SKM-1 (cell line): ENCODE measurements around the gene GPC6.

Source experiments
- DNase-seq: peaks from one replicate; lab custom pipeline; 2025; ENCODE audit not compliant: unreplicated experiment; lab: John Stamatoyannopoulos, UW

Gene GPC6

DNA sequence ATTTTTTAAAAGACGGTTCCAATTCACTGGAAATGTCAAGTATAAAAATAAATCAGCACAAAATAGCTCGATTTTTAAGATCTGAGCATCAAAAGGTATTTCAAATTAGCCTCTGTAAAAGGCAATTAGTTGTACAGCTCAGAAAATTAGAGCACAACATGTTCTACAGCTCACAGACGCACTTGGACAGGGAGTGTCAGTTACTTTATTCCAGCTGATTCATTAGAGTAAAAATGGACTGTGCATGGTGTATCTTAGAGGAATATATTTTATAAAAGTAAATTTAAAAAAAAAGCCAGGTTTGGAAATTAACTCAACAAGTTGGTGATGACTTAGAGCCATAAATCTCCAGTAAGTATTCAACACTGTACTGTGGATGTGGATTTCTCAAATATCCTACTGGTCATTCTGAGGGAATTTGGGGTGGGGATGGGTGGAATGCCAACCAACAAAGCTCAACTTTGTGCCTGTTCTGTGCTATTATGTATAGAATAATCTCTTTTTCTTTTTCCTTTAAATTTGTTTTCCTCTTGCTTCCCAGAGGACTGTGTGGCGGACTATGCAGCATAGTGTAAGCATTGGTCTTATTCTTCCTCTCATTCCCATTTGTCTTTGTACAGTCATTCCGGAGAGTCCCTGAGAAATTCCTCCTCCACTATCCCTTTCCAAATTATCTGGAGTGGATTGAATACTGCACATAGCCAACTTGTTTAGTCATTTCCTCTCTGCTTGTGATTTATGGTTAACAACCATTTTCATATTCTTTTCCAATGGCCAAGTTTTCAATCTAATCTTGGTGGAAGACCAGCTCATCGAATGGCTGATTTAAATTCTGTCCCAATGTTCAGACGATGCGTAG is 1083.6 kb downstream of the GPC6 start:
- DNase-seq = no peak

DNA sequence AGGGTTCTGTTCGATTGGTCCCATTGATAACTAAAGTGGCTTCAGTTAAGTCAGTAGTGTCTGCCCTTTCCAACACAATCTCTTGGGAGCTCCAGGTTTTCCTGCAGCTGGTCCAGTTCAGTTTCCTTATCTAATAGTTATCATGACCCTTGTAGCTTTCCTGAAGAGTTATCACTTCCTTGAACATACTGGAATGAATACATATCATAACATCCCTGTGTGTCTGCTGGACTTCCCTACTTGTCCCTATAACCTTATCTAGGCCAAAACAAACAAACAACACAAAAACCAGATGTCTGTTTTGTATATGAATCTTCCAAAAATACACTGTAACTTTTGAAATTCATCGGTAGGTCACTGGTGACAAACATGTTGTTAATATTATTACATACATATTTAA is 1085.3 kb downstream of the GPC6 start:
- no peak for DNase-seq

DNA sequence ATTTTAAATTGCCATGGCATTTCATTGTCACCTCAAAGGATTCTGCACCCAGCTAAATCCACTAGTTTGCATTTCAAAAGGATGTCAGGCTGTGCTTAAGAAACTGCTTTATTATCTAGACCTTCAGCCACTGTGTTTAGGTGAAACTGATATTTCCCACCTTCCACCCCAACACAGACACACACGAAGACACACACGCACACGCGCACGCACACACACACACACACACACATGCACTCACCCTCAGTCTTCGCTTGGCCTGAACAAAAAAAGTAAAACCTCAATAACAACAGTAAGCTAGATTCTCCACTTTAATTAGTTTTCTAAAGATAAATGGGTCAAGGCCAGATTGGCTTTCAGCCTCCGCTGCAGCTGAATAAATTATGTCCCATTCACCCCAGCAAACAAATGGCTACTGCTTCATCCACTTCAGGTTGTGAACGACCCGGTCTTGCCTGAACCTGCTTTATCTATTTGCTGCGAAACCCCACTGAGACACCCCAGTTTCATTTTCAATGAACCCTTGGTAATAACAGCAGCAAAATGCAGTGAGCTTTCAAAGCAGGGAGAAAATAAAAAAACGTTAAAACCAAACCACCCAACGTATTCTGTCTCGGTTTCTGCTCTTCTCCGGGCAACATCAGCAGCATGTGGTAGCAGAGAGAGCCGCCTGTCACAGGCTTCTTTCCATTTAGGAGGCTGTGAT is 1086.1 kb downstream of the GPC6 start:
- DNase-seq = no peak

DNA sequence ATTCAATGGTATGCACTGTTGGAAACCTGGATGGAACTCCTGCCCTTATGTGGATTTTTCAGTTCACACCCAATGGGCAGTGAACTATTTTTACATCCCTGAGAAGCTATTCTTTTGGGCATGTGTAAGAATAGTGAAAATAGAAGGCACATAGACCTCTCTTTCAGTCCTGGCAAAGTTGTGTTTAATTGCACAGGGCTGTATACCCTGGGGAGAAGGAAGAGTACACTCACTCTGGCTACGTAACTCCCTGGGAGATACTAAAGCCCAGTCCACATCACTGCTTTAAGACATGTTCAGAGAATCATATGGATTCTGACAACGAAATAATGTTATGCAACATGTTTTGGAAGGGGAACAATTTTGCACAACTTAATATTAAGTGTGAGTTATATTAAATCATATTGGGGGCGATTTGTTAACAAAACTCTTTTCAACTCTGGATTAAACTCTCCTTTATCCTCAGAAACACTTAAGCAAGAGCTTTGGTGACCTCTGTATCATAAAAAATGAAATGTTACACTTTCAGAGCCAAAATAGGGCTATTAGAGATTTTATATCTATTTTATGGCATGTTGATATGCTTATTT is 1086.8 kb downstream of the GPC6 start:
- no peak for DNase-seq

DNA sequence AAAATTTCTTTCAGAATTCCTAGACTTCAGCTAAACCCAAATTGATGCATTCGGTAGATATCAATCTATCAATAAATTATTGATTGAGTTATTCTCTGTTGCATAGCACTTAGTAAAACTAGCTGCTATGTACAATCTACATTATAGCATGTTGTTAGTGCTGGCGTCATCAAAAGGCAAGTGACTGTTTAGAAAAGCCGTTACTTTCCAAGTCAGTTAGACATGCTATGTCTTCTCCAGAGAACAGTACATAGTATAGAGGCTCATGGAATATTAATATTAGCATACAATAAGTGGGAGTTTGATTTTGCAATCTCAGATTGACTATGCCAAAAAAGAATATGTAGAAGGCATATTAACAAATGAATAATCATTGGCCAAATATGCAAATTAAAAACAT is 1087.3 kb downstream of the GPC6 start:
- DNase-seq = no peak

DNA sequence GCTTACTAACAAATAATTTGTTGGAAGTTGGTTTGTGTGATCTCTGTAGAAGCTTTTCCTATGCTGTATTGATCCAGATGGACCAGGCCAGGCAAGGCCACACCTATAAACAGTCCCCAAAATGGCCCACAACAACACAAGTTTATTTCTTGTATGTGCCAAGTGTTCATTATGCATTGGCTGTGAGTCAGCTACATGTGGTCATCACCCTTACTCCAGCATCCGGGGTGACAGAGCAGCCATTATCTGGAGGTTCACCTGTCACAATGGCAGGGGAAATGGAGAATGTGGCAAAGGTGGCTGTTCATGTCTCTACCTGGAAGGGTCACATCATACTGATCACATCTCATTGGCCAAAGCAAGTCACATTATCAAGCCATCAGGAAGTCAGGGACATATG is 1088.6 kb downstream of the GPC6 start:
- DNase-seq = no peak

DNA sequence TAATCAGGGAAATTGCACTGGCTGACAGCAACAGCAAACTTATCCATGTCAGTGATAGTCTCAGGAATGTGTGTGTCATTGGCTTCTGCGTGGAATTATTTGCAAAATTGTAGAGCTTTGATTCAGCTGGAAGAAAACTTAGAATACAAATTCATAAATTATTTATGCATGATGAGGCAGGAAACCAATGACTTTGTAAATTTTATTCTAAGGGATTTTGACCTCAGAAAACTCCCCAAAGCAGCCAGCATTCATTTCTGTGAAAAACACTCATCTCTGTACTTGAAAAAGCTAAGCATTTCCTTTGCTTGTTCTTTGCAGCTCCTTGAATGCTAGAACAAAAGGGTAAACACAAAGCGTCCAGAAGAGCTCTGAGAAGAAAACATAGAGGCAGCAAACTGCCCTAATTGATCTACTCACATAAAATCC is 1090.5 kb downstream of the GPC6 start:
- DNase-seq = no peak

DNA sequence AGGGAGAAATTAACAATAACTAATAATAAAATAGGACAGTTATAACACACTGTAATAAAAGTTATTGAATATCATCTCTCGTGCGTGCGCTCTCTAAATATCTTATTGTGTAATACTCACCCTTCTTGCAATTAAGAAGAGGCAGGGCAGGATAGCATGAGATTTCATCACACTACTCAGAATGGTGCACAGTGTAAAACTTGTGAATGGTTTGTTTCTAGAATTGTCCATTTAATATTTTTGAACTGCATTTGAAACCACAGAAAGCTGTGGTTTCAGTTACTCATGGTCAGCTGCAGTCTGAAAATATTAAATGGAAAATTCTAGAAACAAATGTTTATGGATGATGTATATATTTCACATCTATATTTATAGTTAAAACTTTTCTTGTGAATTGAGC is 1091.8 kb downstream of the GPC6 start:
- DNase-seq = no peak

DNA sequence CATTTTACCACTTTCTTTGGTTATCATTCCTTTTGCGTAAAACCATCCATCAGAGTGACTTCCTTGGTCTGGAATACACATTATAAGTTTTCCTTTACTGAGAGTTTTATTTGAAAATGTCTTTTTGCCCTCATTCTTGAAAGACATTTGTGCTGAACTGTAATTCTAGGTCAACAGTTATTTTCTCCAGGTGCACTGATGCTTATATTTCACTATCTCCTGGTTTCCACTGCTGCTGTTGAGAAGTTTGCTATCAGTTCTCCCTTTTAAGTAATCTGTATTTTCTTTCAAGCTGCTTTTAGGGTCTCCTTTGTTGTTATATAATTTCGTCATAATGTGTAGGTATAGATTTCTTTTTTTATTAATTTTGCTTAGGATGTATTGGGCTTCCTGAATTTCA is 1092.9 kb downstream of the GPC6 start:
- no peak for DNase-seq

DNA sequence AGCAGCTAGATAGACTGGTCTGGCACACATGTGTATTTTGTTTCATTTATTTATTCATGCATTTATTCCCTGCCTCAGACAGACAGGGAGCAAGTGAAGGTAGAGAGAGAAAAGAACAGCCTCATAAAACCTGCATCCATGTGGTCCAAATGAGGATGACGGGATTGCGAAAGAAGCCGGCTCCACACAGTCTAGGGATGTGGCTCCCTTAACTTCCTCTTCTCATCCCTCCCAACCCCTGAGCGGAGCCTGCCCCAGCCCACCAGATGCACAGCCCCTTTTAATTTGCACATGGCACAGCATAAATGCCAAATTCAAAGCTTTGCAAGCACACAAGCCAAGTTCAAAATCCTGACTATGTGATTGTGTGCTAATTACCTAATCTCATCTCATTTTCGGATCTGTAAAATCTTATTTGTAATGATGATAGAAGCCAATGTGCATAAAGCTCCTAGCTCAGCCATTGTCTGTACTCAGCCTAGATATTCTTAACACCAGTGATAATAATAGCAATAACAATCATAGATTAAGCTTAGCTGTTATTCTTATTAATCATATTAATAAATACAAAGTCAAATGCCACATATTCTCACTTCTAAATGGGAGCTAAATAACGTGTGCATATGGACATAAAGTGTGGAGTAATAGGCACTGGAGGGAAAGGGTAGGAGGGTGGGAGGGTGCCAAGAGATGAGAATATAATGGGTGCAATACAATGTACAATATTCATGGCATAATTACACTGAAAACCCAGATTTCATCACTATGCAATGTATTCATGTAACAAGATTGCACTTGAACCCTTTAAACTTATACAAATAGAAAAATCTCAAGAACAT is 1096.5 kb downstream of the GPC6 start:
- peak; percentile 31 for DNase-seq

DNA sequence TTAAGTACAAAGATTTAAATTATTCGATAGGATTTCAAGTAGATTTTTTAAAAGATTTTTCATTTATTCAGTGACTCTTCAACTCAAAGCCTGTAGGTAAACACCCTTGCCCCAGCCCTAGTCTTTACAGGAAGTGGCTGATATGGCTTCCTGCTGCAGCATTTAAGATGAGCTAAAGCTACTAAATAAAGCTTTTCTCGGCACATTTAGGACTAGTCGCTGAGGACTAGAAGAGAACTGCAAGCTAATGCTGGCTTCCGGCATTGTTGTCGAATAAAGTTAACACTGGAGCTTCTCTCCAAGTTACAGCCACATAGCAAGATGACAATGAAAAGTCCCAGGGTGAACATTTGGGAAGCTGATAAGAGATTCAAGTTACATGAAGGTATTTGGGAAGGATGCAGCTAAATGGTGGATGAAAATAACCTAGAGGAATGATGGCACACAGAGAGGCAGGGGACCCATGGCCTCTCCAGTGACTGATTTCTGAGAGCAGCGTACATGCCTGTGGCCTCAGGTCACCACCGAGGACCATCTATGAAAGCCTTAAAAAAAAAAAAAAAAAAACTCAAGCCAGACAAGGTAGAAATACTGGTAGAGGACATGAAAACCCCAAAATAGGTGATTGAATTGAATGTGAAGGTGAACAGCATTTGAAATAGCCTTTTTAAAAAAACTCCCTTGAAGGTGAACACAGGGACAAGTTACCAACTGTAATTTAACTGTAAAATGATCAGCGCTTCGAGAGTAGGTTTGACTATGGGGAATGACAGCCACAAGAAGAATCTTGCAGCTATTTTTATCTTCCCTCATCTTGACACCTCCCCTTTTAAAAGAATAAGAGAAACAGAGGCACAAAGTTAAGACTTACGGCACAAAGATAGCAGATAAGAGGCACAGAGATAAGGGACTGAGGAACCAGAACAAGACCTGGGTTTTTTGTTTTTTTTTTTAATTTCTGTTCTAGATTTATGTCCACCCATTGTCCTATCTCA is 1097.5 kb downstream of the GPC6 start:
- DNase-seq = no peak

DNA sequence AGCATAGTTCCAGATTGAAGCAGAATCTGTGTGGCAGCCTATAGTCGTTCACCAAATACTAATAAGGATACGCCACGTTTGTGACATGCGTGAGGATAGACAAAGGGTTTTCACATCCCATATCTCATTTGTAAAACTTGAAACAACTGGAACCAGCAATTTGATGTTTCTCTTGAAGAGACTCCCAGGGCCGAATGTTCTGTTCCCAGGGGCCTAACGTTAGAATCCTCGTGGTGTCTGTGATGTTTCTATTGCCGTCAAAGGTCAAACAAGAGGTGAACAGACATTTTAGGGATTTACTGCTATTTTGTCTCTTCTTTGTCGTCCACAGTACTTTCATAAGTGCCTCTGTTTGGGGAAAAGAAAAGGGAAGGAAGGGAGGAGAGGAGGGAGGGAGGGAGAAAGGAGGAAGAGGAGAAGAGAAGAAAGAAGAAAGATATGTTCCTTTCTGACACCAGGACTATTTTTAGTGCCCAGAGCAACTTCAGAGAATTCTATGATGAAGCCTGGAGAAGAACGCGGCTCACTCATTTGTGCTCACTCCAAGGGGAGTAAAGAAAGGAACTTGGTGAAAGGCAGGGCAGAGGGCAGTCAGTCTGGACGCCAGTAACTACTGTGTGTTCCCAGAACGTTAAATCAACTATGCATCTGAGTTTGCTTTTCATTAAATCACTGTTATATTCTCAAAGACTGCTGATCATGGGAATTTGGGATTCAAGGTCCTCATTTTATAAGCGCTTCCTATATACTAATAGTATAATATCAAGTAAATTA is 1098.3 kb downstream of the GPC6 start:
- no peak for DNase-seq

DNA sequence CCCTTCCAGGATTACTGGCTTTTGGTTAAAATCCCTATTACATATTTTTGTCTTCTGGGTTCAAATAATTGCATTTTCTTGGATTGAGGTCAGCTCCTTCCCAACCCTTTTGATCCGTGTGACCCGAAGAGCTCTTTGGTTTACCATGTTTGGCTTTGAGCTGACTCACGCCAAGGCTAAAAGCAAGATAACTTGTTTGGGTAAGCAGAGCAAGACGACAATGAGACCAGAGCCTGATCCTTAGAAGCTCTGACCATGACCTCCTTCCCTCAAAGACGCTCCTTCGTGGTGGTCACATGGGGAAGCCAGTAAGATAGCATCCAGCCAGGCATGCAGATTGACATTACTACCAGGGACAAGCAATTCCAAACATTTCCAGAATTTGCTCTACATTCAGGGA is 1099.0 kb downstream of the GPC6 start:
- DNase-seq = no peak

DNA sequence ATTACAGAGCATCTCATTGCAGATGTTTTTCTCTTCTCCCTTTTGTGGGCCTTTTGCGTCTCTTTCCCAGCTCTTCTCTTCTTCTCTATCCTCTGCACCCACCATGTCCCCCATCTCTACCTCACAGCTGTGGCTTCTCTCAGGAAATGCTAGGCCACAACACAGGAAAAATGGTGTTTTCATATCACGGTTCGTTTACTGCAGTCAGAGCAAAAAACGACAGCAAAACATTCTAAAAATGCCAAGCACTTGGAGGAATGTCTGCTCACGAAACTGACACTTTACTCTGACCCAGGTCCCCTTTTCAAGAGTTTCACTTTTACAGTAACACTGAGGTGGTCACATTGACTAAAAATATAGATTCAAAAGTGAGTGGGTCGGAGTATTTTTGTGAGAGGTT is 1100.7 kb downstream of the GPC6 start:
- DNase-seq = no peak

DNA sequence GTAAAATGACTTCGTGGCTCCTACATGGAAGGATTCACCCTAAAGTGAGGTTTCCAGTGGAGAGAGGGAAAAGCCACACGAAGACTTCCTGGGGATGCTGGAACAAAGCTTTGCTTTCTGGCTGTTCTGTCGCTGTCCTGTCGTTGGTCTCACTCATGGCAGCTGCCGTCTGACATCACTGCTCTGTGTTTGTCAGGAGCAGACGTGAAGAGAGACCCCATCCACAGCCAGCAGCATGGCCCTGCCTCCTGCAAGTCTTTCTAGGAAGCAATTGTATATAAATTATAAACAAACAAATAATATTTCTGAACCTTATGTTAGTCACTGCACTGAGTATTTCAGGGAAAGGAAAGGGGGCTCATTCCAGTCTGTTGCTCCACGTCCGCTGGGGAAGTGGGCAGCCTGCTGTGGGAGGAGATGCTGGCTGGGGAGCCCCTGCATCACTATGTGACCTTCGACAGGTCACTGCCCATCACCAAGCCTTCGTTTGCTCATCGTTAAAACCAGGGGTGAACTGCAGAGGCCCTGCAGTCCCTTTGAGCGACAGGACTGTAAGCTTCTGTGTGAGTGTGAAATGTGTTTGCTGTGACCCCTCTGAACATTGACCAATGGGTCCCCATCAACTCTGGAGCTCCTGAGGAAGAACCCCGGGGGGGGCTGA is 1101.9 kb downstream of the GPC6 start:
- DNase-seq = no peak

DNA sequence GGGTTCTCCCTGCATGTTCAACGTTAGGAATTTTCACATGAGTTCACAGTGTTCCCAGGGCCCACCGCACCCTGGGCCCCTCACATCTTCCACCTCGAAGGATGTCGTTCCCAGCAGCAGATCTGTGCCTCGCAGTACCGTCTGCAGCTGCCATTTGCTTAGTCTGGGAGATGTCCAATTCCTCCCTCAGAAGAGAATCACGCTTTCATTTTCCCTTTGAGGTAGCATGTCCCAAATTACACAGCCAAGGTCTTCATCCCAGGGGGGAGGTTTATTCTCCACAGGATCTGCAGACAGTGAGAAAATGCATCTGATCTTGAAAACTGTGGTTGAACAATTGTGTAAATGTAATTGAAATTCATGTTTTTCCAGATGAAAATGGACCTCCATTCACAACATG is 1102.7 kb downstream of the GPC6 start:
- no peak for DNase-seq

DNA sequence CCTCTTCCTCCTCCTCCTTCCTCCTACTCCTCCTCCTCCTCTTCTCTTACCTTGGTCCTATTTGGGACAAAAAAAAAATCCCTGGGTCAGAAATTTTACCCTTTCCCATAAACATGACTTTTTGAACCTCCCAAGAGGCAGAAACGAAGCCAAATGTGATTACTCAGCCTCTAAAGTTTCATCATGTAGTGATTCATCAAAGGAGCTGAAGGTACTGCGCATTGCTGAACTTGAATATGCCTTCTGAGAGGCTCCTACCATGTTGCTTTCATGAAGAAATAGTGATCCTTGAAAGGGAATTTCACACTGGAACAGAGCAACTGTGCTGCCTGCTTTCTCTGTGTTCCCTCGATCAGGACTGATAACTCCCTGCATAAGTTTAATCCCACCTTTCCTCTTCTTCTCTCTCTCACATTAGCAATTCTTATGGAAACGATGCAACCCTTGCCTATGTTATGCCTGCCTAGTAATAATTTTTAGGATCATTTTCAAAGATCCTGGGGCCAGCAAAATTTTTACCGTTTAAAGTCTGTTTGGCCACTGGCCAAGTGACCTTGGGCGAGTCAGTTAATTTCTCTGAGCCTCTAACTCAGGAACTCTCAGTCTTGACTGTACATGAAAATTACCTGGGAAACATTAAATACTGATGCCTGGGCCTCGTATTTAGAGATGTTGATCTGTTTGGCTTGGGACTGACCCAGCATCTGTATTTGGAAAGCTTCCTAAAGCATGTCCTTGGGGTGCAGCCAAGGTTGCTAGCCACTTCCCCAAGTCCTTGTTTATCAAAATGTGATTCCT is 1103.3 kb downstream of the GPC6 start:
- no peak for DNase-seq

DNA sequence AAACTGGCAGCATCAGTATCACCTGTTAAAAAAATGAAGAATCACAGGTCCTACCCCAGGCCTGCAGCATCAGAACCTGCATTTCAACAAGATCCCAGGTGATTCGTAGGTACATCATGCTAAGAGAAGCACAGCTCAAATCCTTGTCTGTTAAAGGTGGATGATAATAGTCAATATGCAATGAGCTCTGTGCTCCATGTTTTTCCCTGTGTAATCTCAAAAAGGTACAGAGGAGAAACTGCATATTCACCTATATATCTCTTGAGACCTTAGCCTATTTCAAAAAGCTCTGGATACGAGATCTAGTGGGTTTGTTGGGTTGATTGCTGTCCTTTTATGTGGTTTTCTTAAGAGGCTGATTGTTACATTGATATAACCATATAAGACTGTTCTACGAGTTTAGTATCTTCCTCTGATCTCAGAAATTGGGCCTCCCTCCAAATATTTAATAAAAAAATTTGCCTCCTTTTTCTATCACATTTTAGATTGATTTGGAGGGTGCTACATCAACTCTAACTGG is 1104.0 kb downstream of the GPC6 start:
- DNase-seq = no peak
